CD4-positive, alpha-beta T cell treated with Interleukin-4 for 4 hours (primary cell): Measurements from ENCODE around the gene SPRYD4.

Experiments used
- DNase-seq: peaks from one replicate; pipeline ENCODE4 v3.0.0-alpha.2; 2020

SPRYD4 gene

DNA sequence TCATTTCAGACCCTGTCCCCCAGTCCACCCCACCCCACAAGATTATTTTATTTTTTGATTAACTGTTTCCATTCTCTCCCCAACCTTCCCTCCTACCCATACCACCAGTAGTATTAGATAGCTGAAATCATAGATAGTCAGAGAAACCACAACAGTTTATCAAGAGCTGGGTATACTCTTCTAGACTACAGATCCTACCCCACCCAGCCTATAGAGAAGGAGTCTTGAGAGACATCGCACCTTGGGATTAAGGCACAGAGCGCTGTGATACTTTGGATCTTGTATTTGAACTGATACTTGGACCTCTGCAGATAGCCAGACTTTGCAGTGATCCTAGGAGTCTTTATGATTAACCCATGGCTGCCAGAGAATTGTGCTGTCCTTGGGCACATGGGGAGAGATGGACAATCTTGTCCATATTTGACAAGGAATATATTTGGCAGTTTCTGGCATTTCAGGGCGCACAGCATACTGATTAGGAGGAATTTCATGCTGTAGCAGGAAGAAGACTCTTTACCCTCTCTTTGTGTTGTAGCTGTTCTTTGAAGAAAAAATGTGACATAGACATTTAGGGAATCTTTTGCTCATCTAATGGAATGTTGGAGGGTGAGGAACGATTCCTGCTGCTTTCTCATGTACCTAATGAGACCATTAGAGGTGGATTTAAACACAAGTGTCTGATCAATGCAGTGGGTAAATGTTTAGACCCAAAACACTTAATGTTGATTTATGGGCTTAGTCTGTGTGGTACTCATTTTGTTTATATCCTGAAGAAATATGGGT, 54.2 kb downstream of the SPRYD4 start:
- no peak for DNase-seq

DNA sequence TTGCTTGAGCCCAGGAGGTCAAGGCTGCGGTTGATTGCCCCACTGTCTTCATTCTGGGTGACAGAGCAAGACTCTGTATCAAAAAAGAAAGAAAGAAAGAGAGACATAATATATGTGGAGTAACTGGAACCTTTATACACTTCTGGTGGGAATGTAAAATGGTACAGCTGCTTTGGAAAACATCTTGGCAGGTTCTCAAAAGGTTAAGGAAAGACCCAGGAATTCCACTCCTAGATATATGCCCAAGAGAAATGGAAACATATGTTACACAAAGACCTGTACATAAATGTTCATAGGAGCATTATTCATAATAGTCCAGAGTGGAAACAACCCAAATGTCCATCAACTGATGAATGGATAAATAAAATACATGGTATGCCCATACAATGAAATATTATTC, 60.5 kb downstream of the SPRYD4 start:
- no peak for DNase-seq
